OCI-LY3 (cell line): ENCODE data around the gene GALNT11.

Experiments
- EZH2phosphoT487 ChIP-seq: fragments of 200-600 bp; shearing (Covaris generic); IDR thresholded peaks from 2 replicates; pipeline ENCODE4 v1.6.1; 2018; ENCODE audit warnings: antibody characterized with exemption, mixed run types, low read depth
- TF ChIP-seq, protein P1 (sequence below): fragments of 200-600, 300-600 bp; sonication (generic); IDR thresholded peaks from 2 replicates; pipeline ENCODE4 v1.5.1; 2014; ENCODE audit warnings: antibody characterized with exemption, low read length, low read depth

DNA sequence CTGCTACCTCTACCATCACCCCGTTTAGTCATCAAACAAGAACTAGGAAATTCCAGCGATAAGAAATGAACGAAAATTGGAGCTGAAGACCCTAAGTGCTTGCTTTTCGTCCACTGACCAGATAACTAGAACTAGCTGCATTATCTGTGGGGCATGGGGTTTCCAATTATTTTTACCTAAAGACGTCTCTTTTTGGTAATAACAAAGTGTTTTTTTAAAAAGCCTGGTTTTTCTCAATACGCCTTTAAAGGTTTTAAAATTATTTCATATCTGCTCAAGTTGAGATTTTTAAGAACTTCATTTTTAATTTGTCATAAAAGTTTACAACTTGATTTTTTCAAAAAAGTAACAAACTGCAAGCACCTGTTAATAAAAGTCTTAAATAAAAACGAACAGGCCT lies 104.2 kb downstream of the GALNT11 start:
- TF ChIP-seq, protein P1, sequence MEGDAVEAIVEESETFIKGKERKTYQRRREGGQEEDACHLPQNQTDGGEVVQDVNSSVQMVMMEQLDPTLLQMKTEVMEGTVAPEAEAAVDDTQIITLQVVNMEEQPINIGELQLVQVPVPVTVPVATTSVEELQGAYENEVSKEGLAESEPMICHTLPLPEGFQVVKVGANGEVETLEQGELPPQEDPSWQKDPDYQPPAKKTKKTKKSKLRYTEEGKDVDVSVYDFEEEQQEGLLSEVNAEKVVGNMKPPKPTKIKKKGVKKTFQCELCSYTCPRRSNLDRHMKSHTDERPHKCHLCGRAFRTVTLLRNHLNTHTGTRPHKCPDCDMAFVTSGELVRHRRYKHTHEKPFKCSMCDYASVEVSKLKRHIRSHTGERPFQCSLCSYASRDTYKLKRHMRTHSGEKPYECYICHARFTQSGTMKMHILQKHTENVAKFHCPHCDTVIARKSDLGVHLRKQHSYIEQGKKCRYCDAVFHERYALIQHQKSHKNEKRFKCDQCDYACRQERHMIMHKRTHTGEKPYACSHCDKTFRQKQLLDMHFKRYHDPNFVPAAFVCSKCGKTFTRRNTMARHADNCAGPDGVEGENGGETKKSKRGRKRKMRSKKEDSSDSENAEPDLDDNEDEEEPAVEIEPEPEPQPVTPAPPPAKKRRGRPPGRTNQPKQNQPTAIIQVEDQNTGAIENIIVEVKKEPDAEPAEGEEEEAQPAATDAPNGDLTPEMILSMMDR: no peak
- no peak for TF ChIP-seq EZH2phosphoT487
